GM12878 (cell line): ENCODE data around the gene FAM222B.

Experiments used
- EGR1 ChIP-seq, 2 experiments: IDR thresholded peaks; 1 replicate in 1 of 2; 2 replicates in 1 of 2; pipeline ENCODE4 v1.6.1; 2011 to 2012; ENCODE audit warnings: low read depth in 2 of 2, low read length in 2 of 2, borderline replicate concordance in 1 of 2, mild to moderate bottlenecking in 1 of 2, moderate library complexity in 1 of 2
- MEF2A ChIP-seq: IDR thresholded peaks from 2 replicates; pipeline ENCODE4 v1.6.1; 2011; ENCODE audit warnings: low read depth, mild to moderate bottlenecking, low read length, moderate library complexity; ENCODE audit not compliant: insufficient read depth
- SPI1 ChIP-seq: IDR thresholded peaks from 2 replicates; pipeline ENCODE4 v1.6.1; 2011; ENCODE audit warnings: low read depth, mild to moderate bottlenecking, low read length, moderate library complexity, borderline replicate concordance; ENCODE audit not compliant: insufficient read depth
- TF ChIP-seq, protein P1 (sequence below): IDR thresholded peaks from 2 replicates; pipeline ENCODE4 v1.6.1; 2011; ENCODE audit warnings: low read depth, low read length, improper control_type of control experiment, borderline replicate concordance

DNA sequence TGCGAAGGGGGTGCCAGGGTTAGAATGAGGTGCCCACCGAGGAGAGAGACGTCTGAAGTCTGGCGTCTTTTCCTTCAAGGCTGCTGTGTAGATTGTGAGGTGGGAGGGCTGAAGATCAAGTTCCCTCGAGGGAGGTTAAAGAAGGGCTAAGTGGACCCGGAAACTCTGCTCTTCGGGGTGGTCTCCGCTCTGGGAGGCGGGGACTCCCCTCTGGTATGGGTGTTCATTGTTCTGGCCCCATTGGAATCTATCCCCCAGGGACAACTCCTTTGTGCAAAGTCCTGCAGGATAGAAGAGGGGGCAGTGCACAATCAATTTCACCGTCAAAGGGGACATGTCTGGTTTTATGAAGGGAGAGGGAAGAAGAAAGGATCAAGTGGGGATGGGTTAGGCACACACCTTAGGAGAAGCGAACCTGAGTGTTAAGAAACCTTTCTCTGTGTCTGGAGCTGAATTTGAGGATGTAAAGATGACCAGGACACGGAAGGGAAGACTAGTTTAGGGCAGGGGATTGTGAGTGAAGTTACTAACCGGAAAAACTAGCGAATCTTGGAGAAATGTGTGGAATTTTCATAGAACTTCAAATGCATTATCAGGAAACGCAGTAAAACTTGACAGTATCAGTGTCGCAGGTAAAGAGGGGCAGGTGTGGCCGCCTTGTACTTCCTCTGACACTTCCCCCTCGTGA is 124.1 kb downstream of the FAM222B start:
- no peak for TF ChIP-seq SPI1
- TF ChIP-seq EGR1 (IDR thresholded peaks at IDR 0.05; ENCODE audit: borderline replicate concordance in 1 of 2, low read depth in 2 of 2, low read length in 2 of 2) = no peak
- TF ChIP-seq, protein P1, sequence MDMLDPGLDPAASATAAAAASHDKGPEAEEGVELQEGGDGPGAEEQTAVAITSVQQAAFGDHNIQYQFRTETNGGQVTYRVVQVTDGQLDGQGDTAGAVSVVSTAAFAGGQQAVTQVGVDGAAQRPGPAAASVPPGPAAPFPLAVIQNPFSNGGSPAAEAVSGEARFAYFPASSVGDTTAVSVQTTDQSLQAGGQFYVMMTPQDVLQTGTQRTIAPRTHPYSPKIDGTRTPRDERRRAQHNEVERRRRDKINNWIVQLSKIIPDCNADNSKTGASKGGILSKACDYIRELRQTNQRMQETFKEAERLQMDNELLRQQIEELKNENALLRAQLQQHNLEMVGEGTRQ = no peak
- no peak for TF ChIP-seq MEF2A
